GM11168 (cell line): ENCODE results near the gene BLOC1S1.

ENCODE experiments used
- in situ Hi-C: fragments of 300-500 bp; cut with MboI; formaldehyde crosslinking; loops from one replicate; pipeline ENCODE4 v1.12.0; 2022; ENCODE audit warnings: low sequenced_read_pairs; ENCODE audit not compliant: unreplicated experiment

Gene BLOC1S1

DNA sequence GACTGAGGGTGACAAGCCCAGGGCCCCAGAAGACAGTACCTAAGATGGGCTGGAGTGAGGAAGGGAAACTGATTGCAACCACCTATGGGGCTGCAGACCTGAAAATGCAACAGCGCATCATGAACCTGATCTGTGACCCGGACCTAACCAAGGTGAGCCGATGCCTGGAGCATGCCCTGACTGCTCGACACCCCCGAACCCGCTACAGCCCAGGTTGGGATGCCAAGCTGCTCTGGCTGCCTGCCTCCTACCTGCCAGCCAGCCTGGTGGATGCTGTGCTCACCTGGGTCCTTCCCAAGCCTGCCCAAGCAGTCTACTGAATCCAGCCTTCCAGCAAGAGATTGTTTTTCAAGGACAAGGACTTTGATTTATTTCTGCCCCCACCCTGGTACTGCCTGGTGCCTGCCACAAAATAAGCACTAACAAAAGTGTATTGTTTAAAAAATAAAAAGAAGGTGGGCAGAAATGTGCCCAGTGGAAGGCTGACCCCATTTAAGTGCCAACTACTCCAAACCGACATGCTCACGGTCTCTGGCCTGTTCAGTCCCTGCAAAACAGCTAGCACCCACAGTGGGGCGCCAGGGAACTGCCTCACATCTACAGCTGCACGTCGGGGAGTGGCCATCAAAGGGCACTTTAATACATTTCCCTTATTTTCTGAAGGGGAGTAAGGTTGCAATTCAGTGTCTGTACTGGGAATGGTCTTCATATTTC, 8.5 kb downstream of the BLOC1S1 start:
- in situ Hi-C loops, result no loop called here

DNA sequence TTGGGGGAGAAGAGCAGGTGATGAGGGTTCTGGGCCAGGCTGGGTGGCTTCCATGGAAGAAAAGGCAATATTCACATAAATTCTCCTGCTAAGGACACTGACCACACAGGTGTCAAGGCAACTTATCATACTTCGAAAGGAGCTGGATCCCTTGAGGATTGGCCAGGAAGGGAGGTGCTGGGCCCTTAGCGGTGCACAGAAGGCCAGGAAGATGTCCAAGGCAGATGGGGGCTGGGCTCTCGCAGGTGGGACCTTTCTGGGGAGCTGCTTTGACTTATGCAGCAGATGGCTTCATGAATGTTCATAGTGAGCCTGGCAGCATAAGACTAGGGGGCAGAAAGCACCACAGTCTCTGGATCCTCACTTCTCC, 9.1 kb downstream of the BLOC1S1 start:
- in situ Hi-C loops, result no loop called here

DNA sequence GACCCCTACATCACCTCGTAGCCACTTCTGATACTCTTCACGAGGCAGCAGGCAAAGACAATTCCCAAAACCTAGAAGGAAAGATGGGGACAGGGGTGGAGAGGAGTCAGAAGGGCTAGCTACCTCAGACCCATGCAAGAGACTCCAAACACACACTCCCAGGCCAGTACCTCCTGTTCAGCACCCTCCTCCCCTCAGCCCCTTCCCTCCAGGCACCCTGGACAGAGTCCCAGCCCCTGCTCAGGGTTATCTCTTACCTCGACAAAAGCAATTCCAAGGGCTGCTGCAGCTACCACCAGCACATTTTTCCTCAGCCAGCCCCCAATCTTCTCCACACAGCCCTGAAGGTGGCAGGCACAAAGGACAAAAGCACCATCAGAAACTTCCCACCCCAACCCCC, 9.7 kb downstream of the BLOC1S1 start:
- in situ Hi-C loops, result no loop called here

DNA sequence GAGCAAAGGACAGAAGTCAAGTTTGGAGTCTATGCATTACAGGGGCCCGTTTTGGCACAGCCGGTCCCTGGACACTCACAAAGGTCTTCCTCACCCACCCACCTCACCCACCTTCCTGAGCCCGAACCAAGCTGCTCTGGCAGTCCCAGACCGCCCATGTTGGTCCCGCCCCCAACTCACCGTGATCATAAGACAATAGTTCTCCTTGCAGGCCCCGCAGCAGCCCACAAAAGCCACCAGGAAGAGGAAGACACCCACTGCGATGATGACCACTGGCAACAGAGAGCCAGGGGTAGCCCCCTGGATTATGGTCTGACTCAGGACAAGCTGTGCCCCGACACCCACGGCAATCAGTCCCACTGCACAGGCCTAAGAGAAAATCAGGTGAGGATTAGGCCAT, 11.1 kb downstream of the BLOC1S1 start:
- in situ Hi-C loops, result no loop called here

DNA sequence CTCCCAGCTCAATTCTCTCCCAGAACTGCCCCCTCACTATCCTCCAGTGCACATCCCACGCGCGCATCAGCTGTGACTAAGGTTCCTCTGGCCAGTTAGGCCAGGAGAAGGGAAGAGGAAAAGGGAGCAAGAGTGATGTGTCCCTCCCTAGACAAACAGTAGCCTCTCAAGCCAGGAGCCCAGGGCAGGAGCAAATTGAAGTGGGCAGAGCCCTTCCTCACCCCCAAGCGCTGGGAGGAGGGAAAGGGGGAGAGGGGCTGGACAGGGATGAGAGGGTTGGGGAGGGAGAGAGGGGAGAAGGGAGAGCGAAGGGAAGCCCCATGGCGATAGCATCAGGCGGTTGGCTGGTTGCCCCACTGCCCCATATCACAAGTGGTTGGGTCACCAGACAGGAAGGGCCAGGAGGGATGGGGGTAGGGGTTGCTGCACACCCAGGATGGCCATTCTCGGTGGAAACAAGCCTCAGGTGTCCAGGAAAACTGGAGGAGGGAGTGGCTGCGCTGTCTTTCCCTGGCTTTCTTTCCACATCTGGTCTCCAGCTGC, 11.9 kb downstream of the BLOC1S1 start:
- in situ Hi-C loops, result no loop called here

DNA sequence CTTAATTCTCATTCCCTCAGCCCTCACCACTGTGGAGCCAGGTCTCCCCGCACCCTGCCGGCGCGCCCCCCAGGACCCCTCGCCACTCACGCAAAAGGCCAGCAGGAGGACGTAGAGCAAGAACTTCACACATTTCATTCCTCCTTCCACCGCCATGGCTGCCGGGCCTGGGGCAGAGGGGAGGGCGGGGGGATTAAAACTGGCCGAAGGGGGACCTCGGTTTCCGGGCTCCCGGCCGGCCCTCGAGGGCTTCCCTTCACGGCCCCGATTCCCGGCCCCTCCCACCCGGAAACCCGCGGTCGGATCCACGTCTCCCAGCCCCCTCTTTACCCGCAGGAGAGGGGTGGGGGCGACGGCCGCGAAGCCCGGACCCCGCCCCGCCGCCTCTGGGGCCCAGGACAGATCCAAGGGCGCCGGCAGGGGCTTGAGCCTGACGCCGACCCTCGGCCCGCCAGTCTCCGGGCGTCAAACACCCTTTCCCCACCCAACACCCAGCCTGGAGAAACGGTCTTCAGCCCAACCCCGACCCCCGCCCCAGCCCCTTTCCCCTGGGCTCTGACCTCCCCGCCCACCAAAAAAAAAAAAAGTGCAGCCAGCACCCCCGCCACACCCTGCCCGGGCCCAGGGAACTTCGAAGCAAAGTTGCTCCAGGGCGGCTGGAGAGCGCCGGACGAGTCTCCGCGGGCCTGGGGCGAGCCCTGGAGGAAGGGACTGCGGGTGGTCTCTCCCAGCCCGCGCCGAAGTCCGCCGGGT, 12.5 kb downstream of the BLOC1S1 start:
- in situ Hi-C loops, result no loop called here

DNA sequence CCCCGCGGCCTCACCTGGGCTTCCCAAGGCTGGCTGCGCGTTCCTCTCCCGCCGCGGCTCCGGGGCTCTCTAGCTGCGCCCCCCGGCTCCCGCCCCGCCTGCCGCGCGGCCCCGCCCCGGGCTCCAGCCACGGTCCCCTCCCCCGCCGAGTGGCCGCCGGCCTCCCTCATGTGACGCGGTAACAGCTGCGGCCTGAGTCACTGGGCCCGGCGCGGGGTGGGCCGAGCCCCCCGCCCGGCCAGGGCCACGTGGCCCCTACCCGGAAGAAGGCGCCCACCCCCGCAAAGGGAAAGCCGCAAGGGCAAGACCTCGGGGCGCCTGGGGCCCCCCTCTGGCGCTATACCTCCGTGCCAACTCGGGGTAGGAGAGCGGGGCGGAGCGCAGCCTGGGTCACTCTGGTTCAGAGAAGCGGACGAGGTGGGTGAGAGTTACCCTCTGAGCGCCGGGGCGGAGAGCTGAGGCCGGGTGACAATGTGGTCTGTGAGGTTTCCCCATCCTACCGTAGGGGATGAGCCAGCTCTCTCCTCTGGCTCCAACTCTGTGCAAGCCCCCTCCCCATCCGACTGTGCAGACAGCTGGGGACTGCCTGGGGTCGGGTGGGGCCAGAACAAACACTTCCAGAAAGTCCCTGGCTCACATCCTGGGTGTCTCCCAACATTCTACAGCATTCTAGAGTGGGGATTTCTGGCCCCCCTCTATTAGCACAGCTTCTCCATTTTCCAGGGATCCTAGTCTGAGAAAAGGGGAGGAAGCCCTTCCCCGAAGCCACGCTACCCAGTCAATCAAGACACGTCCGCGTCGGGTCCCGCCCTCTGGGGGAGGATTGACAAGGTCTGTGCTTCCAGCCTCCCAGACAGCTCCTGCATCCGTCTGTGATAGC, 13.3 kb downstream of the BLOC1S1 start, which contains the start of gene CD63:
TSS of gene CD63 (minus strand) at position 71 of the 880 bp plus-strand sequence. CDS start 668 bp downstream, outside the sequence.
- in situ Hi-C loops, result no loop called here

DNA sequence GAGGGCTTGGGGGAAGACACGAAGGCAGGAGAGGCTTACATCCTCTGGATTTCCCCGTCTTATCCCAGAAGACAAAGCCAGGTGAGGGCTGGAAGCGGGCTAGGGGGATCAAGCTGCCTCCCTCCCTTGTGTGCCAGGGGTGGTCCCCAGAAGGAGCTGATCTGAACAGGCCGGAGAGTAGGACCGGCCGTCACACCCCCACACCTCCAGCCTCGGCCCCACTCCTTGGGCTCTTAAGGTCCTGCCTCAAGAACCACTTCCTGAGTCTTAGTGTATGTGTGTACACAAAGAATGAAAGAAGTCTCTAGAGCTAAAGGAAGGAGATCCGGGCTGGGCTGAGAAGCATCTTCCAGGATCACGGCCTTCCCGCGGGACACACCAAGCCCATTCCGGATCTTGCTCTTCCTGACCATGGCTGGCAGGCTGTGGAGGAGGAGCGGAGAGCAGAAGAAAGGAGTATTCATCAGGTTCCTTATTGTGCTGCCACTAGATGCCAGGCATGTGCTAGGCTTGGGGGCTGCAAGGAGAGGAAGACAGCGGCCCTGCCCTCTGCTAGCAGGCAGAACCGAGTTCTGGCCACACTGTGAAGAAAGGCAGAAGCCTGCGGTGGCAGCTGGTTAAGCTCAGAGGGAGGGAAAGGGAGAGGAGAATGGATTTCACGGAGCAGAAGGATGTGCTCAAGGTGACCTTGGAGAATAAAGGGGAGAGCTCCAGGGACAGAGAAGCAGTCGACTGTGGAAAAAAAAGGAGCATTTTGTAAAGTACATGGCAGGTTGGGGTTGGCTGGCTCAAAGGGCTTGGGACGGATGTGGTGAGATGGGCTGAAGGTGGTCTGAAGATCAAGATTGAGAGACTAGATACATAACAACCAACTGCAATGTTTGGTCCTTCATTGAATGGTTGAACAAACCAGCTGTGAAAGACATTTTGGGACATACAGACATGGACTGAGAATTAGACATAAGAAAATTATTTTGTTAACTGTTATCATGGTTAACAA, 14.3 kb downstream of the BLOC1S1 start:
- in situ Hi-C loops, result loop anchor here (10.0 kb wide), 1 partner anchor 315 kb away; the partner anchor contains the start of gene RPS26

DNA sequence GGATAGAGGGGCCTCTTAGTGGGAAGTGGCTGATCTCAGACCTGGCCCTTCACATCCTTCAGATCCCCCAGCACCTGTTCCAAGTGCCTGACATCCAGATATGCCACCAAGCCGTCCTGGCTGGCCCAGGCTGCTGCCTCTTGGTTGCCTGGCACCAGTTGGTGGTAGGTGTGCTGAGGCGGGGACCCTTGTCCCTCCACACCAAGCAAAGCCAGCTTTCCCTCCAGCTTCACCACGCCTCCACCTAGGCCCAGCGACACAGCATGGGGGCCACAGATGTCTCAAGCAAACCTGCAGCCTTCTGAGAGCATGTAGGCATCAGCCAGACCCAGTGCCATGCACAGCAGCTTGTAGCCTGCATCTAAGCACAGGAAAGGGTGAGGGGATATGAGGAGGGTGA, 16.4 kb downstream of the BLOC1S1 start:
- in situ Hi-C loops, result loop anchor here (10.0 kb wide), 1 partner anchor 313 kb away; the partner anchor contains the start of gene RPS26

DNA sequence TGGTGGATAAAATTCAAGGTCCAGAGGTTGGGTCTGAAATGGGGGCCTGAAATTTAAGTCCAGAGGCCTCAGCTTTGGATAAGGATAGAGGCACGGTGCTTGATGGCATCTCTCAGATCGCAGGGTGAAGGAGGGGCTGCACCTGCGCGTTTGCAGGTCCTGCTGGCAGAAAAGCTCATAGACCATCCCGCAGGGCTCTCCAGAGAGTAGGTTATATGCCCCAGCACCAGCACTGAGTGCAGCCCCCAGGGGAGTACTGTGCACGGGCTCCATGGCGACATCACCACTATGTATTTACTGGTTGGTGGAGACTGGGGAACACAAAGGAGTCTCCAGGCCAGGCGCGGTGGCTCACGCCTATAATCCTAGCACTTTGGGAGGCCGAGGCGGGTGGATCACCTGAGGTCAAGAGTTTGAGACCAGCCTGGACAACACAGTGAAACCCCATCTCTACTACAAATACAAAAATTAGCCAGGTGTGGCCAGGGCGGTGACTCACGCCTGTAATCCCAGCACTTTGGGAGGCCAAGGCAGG, 17.2 kb downstream of the BLOC1S1 start:
- in situ Hi-C loops, result loop anchor here (10.0 kb wide), 1 partner anchor 312 kb away; the partner anchor contains the start of gene RPS26

DNA sequence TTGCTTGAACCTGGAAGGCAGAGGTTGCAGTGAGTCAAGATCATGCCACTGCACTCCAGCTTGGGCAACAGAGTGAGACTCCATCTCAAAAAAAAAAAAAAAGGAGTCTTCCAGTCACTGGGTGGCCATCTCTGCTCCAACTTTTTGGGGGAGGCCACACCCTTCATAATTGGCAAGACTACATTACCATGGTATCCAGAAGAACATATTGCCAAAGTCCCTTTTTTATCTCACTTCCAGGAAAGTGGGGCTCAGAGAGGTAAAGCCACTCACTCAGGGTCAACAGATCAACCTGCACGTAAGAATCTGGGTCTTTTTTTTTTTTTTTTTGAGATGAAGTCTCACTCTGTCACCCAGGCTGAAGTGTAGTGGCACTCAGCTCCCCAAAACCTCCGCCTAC, 18.0 kb downstream of the BLOC1S1 start:
- in situ Hi-C loops, result loop anchor here (10.0 kb wide), 1 partner anchor 311 kb away; the partner anchor contains the start of gene RPS26

DNA sequence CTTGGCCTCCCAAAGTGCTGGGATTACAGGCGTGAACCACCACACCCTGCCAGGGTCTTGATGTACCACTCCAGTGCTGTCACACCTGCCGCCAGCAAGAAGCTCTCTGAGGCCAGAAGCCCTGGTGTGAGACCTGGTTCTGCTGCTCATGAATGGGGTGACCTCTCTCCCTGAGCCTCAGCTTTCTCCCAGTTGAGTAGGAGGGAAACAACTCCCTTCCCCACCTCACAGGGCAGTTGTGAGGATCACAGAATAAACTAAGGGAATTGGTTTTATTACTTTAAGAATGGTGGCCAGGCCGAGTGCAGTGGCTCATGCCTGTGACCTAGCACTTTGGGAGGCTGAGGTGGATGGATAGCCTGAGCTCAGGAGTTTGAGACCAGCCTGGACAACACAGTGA, 18.7 kb downstream of the BLOC1S1 start:
- in situ Hi-C loops, result loop anchor here (10.0 kb wide), 1 partner anchor 310 kb away; the partner anchor contains the start of gene RPS26

DNA sequence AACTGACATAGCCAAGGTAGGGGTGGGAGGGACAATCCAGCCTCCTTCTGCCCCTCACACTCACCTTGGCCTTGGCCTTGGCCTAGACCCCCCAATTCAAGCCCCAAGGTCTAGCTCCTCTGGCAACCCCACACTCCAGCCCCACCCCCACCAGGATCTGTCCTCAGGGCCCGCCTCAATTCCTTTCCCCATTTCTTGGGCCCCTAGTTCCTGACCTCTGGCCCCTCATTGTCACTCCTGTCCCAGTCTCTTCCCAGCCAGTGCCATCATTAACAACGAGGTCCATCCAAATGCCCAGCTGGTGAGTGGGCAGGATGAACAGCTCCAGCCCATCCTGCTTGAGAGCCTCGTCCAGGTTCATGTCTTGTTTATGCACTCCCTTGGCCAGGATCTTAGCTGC, 20.2 kb downstream of the BLOC1S1 start:
- in situ Hi-C loops, result loop anchor here (10.0 kb wide), 1 partner anchor 309 kb away; the partner anchor contains the start of gene RPS26

DNA sequence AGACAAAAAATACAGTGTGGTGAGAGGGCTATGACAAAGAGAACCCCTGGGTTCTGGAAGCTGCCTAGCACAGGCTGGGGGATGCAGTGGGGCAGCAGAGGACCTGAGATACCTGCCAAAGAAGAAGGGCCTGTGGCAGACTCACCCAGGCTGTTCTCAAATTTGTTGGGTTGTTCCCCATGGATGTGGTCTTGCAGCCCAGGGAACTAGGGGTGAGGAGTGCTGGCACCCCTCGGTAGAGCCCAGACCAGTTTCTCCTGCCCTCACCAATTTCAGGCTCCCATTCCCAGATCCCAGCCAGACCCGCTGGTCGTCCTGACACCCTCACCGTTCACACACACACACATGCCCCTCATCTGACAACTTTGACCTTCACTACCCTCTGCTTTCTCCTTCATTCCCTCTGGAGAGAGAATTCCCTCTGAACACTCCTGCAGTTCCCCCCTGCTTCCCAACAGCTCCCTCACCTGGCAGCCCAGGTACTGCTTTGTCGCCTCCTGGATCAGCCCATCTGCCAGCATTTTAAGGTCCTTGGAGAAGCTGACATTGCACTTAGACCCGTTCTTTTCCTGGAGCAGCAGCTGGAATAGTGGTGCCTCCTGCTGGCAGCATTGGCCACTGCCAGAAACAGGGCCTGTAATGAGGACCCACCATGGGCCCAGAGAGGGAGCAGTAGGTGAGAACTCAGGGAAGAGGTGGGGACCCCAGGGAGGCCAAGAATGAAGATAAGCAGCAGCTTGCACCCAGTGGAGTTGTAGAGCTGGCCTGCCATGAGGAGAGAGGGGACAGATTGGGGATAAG, 21.1 kb downstream of the BLOC1S1 start:
- in situ Hi-C loops, result loop anchor here (10.0 kb wide), 1 partner anchor 308 kb away; the partner anchor contains the start of gene RPS26

DNA sequence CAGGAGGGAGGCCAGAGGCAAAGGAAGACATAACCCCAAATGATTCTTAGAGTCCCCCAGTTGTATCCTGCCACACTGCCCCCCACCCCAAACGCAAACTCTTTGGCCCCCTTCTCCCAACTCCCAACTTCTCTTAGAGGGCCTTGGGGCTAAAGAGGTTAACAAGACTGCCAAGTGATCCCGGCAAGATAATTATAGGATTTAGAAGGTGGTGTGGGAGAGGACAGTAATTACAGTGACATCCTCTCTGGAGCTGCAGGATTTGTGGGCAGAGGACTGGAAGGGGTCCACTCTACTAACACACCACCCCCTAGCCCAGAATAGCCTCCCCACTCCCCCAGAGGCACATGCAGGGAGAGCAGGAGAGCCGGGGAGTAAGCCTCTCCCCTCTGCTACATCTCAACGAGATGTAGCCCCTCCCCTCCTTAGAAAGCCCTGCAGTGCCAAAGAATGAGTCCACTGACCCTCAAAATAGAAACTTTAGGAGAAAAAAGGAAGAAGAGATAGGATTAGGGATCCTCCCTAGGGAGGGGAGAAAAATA, 21.8 kb downstream of the BLOC1S1 start:
- in situ Hi-C loops, result loop anchor here (10.0 kb wide), 1 partner anchor 307 kb away; the partner anchor contains the start of gene RPS26

DNA sequence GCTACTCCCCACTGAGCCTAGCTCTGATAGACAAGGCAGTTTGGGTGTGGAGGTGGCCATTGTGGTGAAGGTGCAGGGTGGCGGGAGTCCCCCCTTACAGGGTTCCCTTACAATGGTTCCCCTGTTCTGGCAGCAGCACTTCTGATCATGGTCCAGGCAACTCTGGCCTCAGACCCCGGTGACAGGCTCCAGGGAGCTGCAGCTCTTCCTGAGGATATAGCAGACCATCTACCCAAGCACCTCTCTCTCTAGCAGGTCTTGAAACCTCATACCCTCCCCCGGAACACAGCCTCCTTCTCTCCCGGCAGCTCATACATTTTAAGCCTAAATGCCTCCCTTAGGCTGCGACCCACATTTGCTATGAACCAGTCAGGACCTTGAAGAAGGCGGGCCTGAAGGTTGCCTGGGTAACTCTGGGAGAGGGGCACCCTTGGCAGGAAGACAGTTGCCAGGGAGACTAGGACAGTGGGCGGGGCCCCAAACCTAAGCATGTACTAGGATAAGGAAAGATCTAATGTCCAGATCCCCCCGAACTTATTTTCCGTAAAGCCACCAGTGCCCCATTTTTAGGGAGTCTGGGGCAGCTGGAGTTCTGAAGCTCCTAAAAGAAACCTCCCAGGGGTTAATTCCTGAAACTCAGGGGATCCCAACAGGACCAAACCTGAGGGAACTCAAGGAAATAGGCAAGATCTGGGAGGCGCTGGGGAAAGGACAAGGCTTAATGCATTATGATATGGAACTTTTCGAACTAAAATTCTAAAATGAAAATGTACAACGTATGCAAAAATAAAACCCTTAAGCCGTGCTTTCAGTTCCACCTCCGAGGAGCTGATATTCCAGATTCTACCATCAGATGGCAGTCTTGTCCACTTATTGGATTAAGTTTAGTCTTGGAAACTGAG, 22.5 kb downstream of the BLOC1S1 start:
- in situ Hi-C loops, result loop anchor here (10.0 kb wide), 1 partner anchor 306 kb away; the partner anchor contains the start of gene RPS26
